Measurements from ENCODE around the gene DPP10. TPM values are rescaled to one million over a fixed set of nuclear protein-coding genes. Genes with fewer than 3 reads are reported as not detected.
"Not testable (repeated sequence)": the region's sequence is repeated elsewhere in the genome, so short reads cannot be mapped to it uniquely, and the experiment has no call there.

Gene DPP10
- total RNA-seq, 3 donors from 2014 or later, result 0.29 to 0.33 (median 0.32) TPM

- Histone ChIP-seq H3K27me3 (no peaks in the 10 kb centered on the region), H3K4me1 (no peaks in the 10 kb centered on the region), H3K4me3 (no peak overlapping the region), H3K9me3 (no peaks in the 10 kb centered on the region), H3K36me3 (no peaks in the 10 kb centered on the region), H3K27ac (no peak overlapping the region)
- TF ChIP-seq CTCF (IDR thresholded peaks at IDR 0.05) (no peak), POLR2AphosphoS5 (IDR thresholded peaks at IDR 0.05) (no peak), POLR2A (IDR thresholded peaks at IDR 0.05) (no peak)
- intact Hi-C loops (cut with DNase I; ENCODE audit: low total_unique reads), result no loop called here
- no peak for DNase-seq (ENCODE audit: low spot score in 2 of 2)
Measured at GRCh38 chr2:115075800-115076199, 633.4 kb downstream of the DPP10 start.

GRCh38 chr2:115077626-115078025 lies 635.2 kb downstream of the DPP10 start:
- Histone ChIP-seq H3K4me3 (no peak overlapping the region), H3K27me3 (no peaks in the 10 kb centered on the region), H3K4me1 (no peaks in the 10 kb centered on the region), H3K36me3 (no peaks in the 10 kb centered on the region), H3K9me3 (no peaks in the 10 kb centered on the region), H3K27ac (no peak overlapping the region)
- intact Hi-C loops (cut with DNase I; ENCODE audit: low total_unique reads), result no loop called here
- TF ChIP-seq POLR2A (IDR thresholded peaks at IDR 0.05) (no peak), CTCF (IDR thresholded peaks at IDR 0.05) (no peak), POLR2AphosphoS5 (IDR thresholded peaks at IDR 0.05) (no peak)
- no peak for DNase-seq (ENCODE audit: low spot score in 2 of 2)

- Histone ChIP-seq H3K27ac (no peak overlapping the region), H3K27me3 (no peaks in the 10 kb centered on the region), H3K36me3 (no peaks in the 10 kb centered on the region), H3K9me3 (no peaks in the 10 kb centered on the region), H3K4me3 (no peak overlapping the region), H3K4me1 (no peaks in the 10 kb centered on the region)
- no peak for DNase-seq (ENCODE audit: low spot score in 2 of 2)
- intact Hi-C loops (cut with DNase I; ENCODE audit: low total_unique reads), result no loop called here
- TF ChIP-seq POLR2AphosphoS5 (IDR thresholded peaks at IDR 0.05) (no peak), CTCF (IDR thresholded peaks at IDR 0.05) (no peak), POLR2A (IDR thresholded peaks at IDR 0.05) (no peak)
Measured at GRCh38 chr2:115083225-115083624, 640.8 kb downstream of the DPP10 start.

- H3K27ac ChIP-seq, result no peak overlapping the region
- no peak overlapping the region for H3K4me3 ChIP-seq
- intact Hi-C loops (cut with DNase I; ENCODE audit: low total_unique reads), result no loop called here
- TF ChIP-seq POLR2AphosphoS5 (IDR thresholded peaks at IDR 0.05) (no peak), POLR2A (IDR thresholded peaks at IDR 0.05) (no peak), CTCF (IDR thresholded peaks at IDR 0.05) (no peak)
- DNase-seq (ENCODE audit: low spot score in 2 of 2), result no peak
- H3K4me1 ChIP-seq, result no peaks in the 10 kb centered on the region
- no peaks in the 10 kb centered on the region for H3K27me3 ChIP-seq
- H3K9me3 ChIP-seq, result no peaks in the 10 kb centered on the region
- no peaks in the 10 kb centered on the region for H3K36me3 ChIP-seq
Measured at GRCh38 chr2:115083711-115084110, 641.3 kb downstream of the DPP10 start.

GRCh38 chr2:115084446-115084845 lies 642.0 kb downstream of the DPP10 start:
- intact Hi-C loops (cut with DNase I; ENCODE audit: low total_unique reads), result no loop called here
- H3K9me3 ChIP-seq, result no peaks in the 10 kb centered on the region
- H3K27me3 ChIP-seq, result no peaks in the 10 kb centered on the region
- no peak overlapping the region for H3K27ac ChIP-seq
- H3K4me3 ChIP-seq, result no peak overlapping the region
- H3K4me1 ChIP-seq, result no peaks in the 10 kb centered on the region
- no peak for DNase-seq (ENCODE audit: low spot score in 2 of 2)
- H3K36me3 ChIP-seq, result no peaks in the 10 kb centered on the region
- no peak for TF ChIP-seq CTCF (IDR thresholded peaks at IDR 0.05)
- no peak for TF ChIP-seq POLR2A (IDR thresholded peaks at IDR 0.05)
- no peak for TF ChIP-seq POLR2AphosphoS5 (IDR thresholded peaks at IDR 0.05)

- H3K27me3 ChIP-seq; H3K4me3 ChIP-seq; H3K4me1 ChIP-seq; H3K27ac ChIP-seq; H3K9me3 ChIP-seq; H3K36me3 ChIP-seq; intact Hi-C loops (cut with DNase I; ENCODE audit: low total_unique reads); DNase-seq (ENCODE audit: low spot score in 2 of 2): not testable (repeated sequence)
Measured at GRCh38 chr2:115086051-115086620, 643.7 kb downstream of the DPP10 start.
